ENCODE measurements around the gene CABP5. TPM values are rescaled to one million over a fixed set of nuclear protein-coding genes. Genes with fewer than 3 reads are reported as not detected.

The CABP5 gene
- total RNA-seq, 2 experiments from 2014 or later = not detected

GRCh38 chr19:48060381-48060780 lies 16.5 kb upstream of the CABP5 start:
- DNase-seq (ENCODE audit: low spot score) = no peak
- Histone ChIP-seq H3K9me2 (ENCODE audit: insufficient read depth, low read length) (no peaks in the 10 kb centered on the region), H3K4me1 (ENCODE audit: insufficient read depth, low read length, poor library complexity, severe bottlenecking) (no peaks in the 10 kb centered on the region), H3K79me2 (ENCODE audit: insufficient read depth, low read depth, low read length) (no peaks in the 10 kb centered on the region), H3K4me3 (ENCODE audit: low read depth, low read length, poor library complexity, severe bottlenecking) (no peak overlapping the region), H3K9me3 (ENCODE audit: low read length) (no peaks in the 10 kb centered on the region), H4K20me1 (ENCODE audit: insufficient read depth, low read length) (no peaks in the 10 kb centered on the region), H3K4me2 (ENCODE audit: low read length) (no peak overlapping the region), H2AFZ (ENCODE audit: low read length) (no peak overlapping the region), H3K27ac (ENCODE audit: low read depth, low read length, poor library complexity, severe bottlenecking) (no peak overlapping the region), H3K36me3 (ENCODE audit: insufficient read depth, low read length) (no peaks in the 10 kb centered on the region)
- intact Hi-C loops (cut with micrococcal nuclease; ENCODE audit: unreplicated experiment) = no loop called here
- CTCF ChIA-PET (ENCODE audit: unreplicated experiment) = no interaction called here
- no TSS peak for BruUV-seq (replicated peaks)
- POLR2A ChIA-PET = no interaction called here
- TF ChIP-seq EZH2phosphoT487 (IDR thresholded peaks at IDR 0.05; ENCODE audit: borderline replicate concordance, low read depth, low read length) (no peak), CTCF (conservative IDR thresholded peaks at IDR 0.05; ENCODE audit: low read length) (no peak)

- Histone ChIP-seq H3K9me3 (ENCODE audit: low read length) (no peaks in the 10 kb centered on the region), H3K4me1 (ENCODE audit: insufficient read depth, low read length, poor library complexity, severe bottlenecking) (no peaks in the 10 kb centered on the region), H3K79me2 (ENCODE audit: insufficient read depth, low read depth, low read length) (no peaks in the 10 kb centered on the region), H3K9me2 (ENCODE audit: insufficient read depth, low read length) (no peaks in the 10 kb centered on the region), H3K36me3 (ENCODE audit: insufficient read depth, low read length) (no peaks in the 10 kb centered on the region), H2AFZ (ENCODE audit: low read length) (no peak overlapping the region), H3K27ac (ENCODE audit: low read depth, low read length, poor library complexity, severe bottlenecking) (no peak overlapping the region), H3K4me3 (ENCODE audit: low read depth, low read length, poor library complexity, severe bottlenecking) (no peak overlapping the region), H4K20me1 (ENCODE audit: insufficient read depth, low read length) (no peaks in the 10 kb centered on the region), H3K4me2 (ENCODE audit: low read length) (no peak overlapping the region)
- POLR2A ChIA-PET = no interaction called here
- intact Hi-C loops (cut with micrococcal nuclease; ENCODE audit: unreplicated experiment) = no loop called here
- no peak for DNase-seq (ENCODE audit: low spot score)
- no TSS peak for BruUV-seq (replicated peaks)
- TF ChIP-seq EZH2phosphoT487 (IDR thresholded peaks at IDR 0.05; ENCODE audit: borderline replicate concordance, low read depth, low read length) (no peak), CTCF (conservative IDR thresholded peaks at IDR 0.05; ENCODE audit: low read length) (no peak)
- CTCF ChIA-PET (ENCODE audit: unreplicated experiment) = no interaction called here
Measured at GRCh38 chr19:48059331-48059730, 15.5 kb upstream of the CABP5 start.

- BruUV-seq (replicated peaks) = no TSS peak
- Histone ChIP-seq H3K4me1 (ENCODE audit: insufficient read depth, low read length, poor library complexity, severe bottlenecking) (no peaks in the 10 kb centered on the region), H3K36me3 (ENCODE audit: insufficient read depth, low read length) (no peaks in the 10 kb centered on the region), H3K4me2 (ENCODE audit: low read length) (no peak overlapping the region), H4K20me1 (ENCODE audit: insufficient read depth, low read length) (no peaks in the 10 kb centered on the region), H3K9me2 (ENCODE audit: insufficient read depth, low read length) (no peaks in the 10 kb centered on the region), H3K27ac (ENCODE audit: low read depth, low read length, poor library complexity, severe bottlenecking) (no peak overlapping the region), H3K79me2 (ENCODE audit: insufficient read depth, low read depth, low read length) (no peaks in the 10 kb centered on the region), H3K4me3 (ENCODE audit: low read depth, low read length, poor library complexity, severe bottlenecking) (no peak overlapping the region), H3K9me3 (ENCODE audit: low read length) (no peaks in the 10 kb centered on the region), H2AFZ (ENCODE audit: low read length) (no peak overlapping the region)
- TF ChIP-seq CTCF (conservative IDR thresholded peaks at IDR 0.05; ENCODE audit: low read length) = no peak
- no peak for TF ChIP-seq EZH2phosphoT487 (IDR thresholded peaks at IDR 0.05; ENCODE audit: borderline replicate concordance, low read depth, low read length)
- ChIA-PET POLR2A (no interaction called here), CTCF (ENCODE audit: unreplicated experiment) (no interaction called here)
- no peak for DNase-seq (ENCODE audit: low spot score)
- intact Hi-C loops (cut with micrococcal nuclease; ENCODE audit: unreplicated experiment) = no loop called here
Measured at GRCh38 chr19:48053856-48054255, 10.0 kb upstream of the CABP5 start.
